ENCODE measurements around the gene KCNC2. TPM values are rescaled to one million over a fixed set of nuclear protein-coding genes. Genes with fewer than 3 reads are reported as not detected.

Gene KCNC2
- total and polyA plus RNA-seq, 7 donors = under 0.01 to 1.1 (median 0.41) TPM; not detected in 2

DNA sequence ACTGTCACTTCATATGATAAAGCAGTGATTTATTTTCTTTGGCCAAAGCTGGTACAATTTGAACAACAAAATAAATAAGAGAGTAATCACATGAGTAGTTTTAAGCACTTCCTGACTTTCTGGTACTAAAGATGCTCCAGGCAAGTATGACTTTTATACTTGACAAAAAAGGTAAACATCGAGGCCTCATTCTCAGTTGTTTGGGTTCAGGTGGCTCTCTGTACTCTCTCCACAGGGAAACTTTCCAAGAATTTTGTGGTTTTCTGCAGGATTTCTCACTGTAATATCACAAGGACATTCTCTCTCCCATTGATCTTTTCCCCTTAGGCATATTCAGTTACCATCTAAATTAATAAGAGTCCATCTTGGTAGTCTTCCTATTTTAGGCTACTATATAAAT is 26.6 kb upstream of the KCNC2 start:
- intact Hi-C loops (cut with DNase I) = no loop called here
- H3K36me3 ChIP-seq = no peaks in the 10 kb centered on the region
- no peak for TF ChIP-seq EP300 (IDR thresholded peaks at IDR 0.05)
- TF ChIP-seq, protein P1, sequence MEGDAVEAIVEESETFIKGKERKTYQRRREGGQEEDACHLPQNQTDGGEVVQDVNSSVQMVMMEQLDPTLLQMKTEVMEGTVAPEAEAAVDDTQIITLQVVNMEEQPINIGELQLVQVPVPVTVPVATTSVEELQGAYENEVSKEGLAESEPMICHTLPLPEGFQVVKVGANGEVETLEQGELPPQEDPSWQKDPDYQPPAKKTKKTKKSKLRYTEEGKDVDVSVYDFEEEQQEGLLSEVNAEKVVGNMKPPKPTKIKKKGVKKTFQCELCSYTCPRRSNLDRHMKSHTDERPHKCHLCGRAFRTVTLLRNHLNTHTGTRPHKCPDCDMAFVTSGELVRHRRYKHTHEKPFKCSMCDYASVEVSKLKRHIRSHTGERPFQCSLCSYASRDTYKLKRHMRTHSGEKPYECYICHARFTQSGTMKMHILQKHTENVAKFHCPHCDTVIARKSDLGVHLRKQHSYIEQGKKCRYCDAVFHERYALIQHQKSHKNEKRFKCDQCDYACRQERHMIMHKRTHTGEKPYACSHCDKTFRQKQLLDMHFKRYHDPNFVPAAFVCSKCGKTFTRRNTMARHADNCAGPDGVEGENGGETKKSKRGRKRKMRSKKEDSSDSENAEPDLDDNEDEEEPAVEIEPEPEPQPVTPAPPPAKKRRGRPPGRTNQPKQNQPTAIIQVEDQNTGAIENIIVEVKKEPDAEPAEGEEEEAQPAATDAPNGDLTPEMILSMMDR (IDR thresholded peaks at IDR 0.05) = no peak
- no peak for TF ChIP-seq POLR2AphosphoS5 (IDR thresholded peaks at IDR 0.05)
- TF ChIP-seq POLR2A (IDR thresholded peaks at IDR 0.05) = no peak
- no peak overlapping the region for H3K27ac ChIP-seq
- H3K4me3 ChIP-seq = no peak overlapping the region
- no peaks in the 10 kb centered on the region for H3K27me3 ChIP-seq
- 45 to 71% methylated on average over 1 of the region's 1 CpG for WGBS, 2 donors
- peaks cover 0 to 4% (median 0%) of the 10 kb centered on the region in 4 donors for H3K9me3 ChIP-seq
- H3K4me1 ChIP-seq = no peaks in the 10 kb centered on the region
- no peak for DNase-seq

DNA sequence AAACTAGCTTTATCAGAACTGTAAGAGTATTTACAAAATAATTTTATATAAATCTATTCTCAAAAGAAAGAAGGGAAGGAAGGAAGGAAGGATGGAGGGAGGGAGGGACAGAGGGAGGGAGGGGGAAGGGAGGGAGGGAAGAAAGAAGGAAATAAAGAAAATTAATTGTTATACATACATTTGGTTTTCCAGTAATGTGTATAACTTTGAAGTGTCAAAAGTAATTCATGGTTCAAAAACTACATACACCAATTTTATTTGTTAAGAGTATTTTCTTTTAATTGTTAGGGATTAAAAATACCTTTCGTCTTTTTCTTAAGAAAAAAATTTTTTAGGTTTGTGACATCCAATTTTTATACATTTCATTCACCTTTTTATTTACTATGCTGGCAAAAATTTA is 17.5 kb upstream of the KCNC2 start:
- intact Hi-C loops (cut with DNase I) = no loop called here
- no peak for TF ChIP-seq POLR2AphosphoS5 (IDR thresholded peaks at IDR 0.05)
- TF ChIP-seq EP300 (IDR thresholded peaks at IDR 0.05) = no peak
- Histone ChIP-seq H3K4me3 (no peak overlapping the region), H3K4me1 (no peaks in the 10 kb centered on the region), H3K36me3 (no peaks in the 10 kb centered on the region), H3K27ac (no peak overlapping the region), H3K27me3 (no peaks in the 10 kb centered on the region), H3K9me3 (no peaks in the 10 kb centered on the region)
- 87% methylated on average over 1 of the region's 1 CpG for WGBS, 2 donors
- no peak for DNase-seq

DNA sequence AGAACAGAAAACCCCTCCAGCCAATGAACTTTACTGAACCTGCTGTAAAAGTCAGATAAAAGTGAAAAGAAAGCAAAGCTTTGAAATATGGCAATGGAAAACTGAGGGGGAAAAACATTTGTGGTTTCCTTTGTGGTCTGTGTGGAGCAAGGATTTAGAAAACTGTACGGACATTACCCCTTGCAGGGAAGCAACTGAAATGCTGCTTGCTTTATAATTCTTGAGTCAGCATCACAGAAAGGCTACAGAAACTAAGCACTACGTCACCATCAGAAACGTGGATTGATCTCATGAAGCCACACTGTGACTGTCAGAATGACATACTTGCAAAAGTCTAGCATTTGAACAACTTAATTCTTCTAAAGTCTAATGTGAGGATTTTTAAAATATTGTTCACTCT is 2.4 kb upstream of the KCNC2 start:
- intact Hi-C loops (cut with DNase I) = no loop called here
- Histone ChIP-seq H3K4me1 (peaks cover 0 to 8% (median 4%) of the 10 kb centered on the region in 4 donors), H3K27ac (no peak overlapping the region), H3K27me3 (peaks cover 7 to 36% (median 26%) of the 10 kb centered on the region in 3 donors), H3K36me3 (no peaks in the 10 kb centered on the region), H3K9me3 (no peaks in the 10 kb centered on the region), H3K4me3 (no peak overlapping the region)
- TF ChIP-seq, protein P1 (IDR thresholded peaks at IDR 0.05) = no peak
- TF ChIP-seq EP300 (IDR thresholded peaks at IDR 0.05) = no peak
- TF ChIP-seq POLR2A (IDR thresholded peaks at IDR 0.05) = no peak
- TF ChIP-seq POLR2AphosphoS5 (IDR thresholded peaks at IDR 0.05) = no peak
- WGBS, 2 donors = 28 to 50% methylated on average over 3 of the region's 3 CpGs
- no peak for DNase-seq

DNA sequence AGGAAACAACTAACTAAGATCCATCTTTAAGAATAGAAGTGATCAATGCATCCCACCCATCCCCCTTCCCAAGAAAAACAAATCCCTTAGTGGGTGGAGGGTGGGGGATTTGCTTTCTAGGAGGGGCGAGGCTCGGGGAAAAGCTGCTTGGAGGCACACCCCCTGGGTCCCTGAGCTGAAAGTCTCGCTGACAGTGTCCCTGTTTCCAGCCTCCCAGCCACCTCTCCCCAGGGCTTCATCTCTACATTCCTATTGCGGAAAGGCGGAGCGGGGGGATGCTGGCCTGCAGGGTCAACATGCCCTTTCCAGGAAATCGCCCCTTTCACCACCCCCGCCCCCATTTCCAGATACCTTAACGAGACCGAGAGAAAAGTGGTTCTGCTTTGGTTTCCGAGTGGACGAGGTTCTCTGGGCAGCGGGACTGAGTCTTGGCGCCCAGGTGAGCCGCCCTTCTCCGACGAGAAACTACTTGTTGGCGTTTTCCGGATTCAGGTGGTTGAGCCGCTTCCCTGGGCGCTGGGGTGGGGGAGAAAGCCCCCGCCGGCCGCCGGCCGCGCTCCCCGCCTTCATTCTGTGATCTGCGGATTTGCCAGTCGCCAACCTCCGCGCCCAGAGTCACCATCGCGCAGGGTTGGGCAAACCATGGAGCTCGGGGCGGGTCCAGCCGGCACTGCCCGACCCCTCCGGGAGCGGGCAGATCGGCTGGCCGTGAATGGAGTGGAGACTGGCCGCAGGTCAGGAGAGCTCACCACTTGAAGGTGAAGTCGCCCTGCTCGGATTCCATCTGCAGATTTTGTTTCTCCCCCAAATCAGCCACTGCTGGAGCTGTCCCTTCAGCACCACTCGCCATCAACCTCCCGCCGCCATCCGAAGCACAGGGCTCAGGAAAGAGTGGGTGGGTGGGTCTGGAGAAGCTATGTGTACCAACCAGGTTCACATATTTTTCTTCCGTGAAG is 505 bp downstream of the KCNC2 start:
- H3K9me3 ChIP-seq = no peaks in the 10 kb centered on the region
- H3K4me1 ChIP-seq = peaks cover 0 to 8% (median 4%) of the 10 kb centered on the region in 4 donors
- TF ChIP-seq POLR2AphosphoS5 (IDR thresholded peaks at IDR 0.05) = no peak
- TF ChIP-seq EP300 (IDR thresholded peaks at IDR 0.05) = no peak
- no peak for TF ChIP-seq POLR2A (IDR thresholded peaks at IDR 0.05)
- TF ChIP-seq, protein P1 (IDR thresholded peaks at IDR 0.05) = no peak
- WGBS, 2 donors = 6 to 27% methylated on average over 50 of the region's 50 CpGs
- intact Hi-C loops (cut with DNase I) = no loop called here
- H3K27me3 ChIP-seq = peaks cover 7 to 49% (median 36%) of the 10 kb centered on the region in 3 donors
- H3K4me3 ChIP-seq = peak overlapping the region in 1 of 4 donors; percentile 13
- no peak overlapping the region for H3K27ac ChIP-seq
- no peaks in the 10 kb centered on the region for H3K36me3 ChIP-seq
- no peak for DNase-seq

DNA sequence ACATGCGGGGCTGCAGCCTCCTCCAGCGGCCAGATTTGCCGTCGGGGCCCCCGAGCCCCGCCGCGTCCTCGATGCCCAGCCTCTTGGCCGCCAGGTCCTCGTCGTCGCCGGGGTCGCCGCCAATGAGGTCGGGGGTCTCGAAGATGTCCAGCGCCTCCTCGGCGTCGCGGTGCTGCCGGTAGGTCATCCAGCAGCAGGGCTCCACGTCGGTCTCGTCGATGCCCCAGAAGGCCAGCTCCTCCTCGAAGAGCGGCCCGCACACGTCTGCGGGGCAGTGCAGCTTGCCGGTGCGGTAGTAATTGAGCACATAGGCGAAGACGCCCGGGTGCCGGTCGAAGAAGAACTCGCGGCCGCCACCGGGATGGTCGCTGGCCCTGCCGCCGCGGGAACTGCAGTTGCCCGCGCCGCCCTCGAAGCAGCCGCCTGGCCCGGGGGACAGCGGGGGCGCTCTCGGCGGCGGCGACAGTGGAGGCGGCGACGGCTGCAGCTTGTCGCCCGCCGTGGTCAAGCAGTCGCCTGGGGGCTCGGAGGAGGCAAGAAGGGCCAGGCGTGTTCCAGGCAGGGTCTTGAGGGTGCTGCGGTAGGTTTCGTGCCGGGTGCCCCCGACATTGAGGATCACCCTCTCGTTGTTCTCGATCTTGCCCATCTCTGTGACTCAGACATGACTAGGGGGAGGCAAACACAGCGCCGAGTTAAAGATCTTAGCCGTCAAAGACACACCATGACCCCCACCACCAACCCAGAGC is 2.1 kb downstream of the KCNC2 start:
- no peak for DNase-seq

More for the DNA sequence above, 2.1 kb downstream of the KCNC2 start:
- Histone ChIP-seq H3K9me3 (no peaks in the 10 kb centered on the region), H3K36me3 (no peaks in the 10 kb centered on the region), H3K4me3 (no peak overlapping the region), H3K27ac (no peak overlapping the region), H3K27me3 (peaks cover 7 to 49% (median 36%) of the 10 kb centered on the region in 3 donors), H3K4me1 (peaks cover 0 to 8% (median 4%) of the 10 kb centered on the region in 4 donors)
- WGBS, 2 donors = 8 to 46% methylated on average over 78 of the region's 78 CpGs
- TF ChIP-seq POLR2AphosphoS5 (IDR thresholded peaks at IDR 0.05) (no peak), POLR2A (IDR thresholded peaks at IDR 0.05) (no peak), EP300 (IDR thresholded peaks at IDR 0.05) (no peak)
- TF ChIP-seq, protein P1 (IDR thresholded peaks at IDR 0.05) = no peak
- intact Hi-C loops (cut with DNase I) = no loop called here
